Large intestine (tissue), 3 donors: ENCODE measurements around the gene CBFA2T3. TPM values are rescaled to one million over a fixed set of nuclear protein-coding genes. Genes with fewer than 3 reads are reported as not detected.

Experiments
- DNase-seq, 2 donors: peaks; one replicate each; pipeline versions ENCODE4 v3.0.0 to v3.0.0-alpha.2; 2013
- H3K27ac ChIP-seq: one replicate; pipeline ENCODE4 v1.5.1; 2013; ENCODE audit warnings: low read length
- H3K27me3 ChIP-seq: 2 replicates; pipeline ENCODE4 v1.6.1; 2013; ENCODE audit warnings: low read length; ENCODE audit not compliant: control insufficient read depth, insufficient read depth
- H3K36me3 ChIP-seq: 2 replicates; pipeline ENCODE4 v1.6.1; 2013; ENCODE audit warnings: low read length; ENCODE audit not compliant: control insufficient read depth, insufficient read depth
- H3K4me1 ChIP-seq: one replicate; pipeline ENCODE4 v1.6.1; 2013; ENCODE audit warnings: low read length; ENCODE audit not compliant: control insufficient read depth, insufficient read depth
- H3K4me3 ChIP-seq: one replicate; pipeline ENCODE4 v1.5.1; 2013; ENCODE audit warnings: low read length
- H3K9me3 ChIP-seq: one replicate; pipeline ENCODE4 v1.6.1; 2013; ENCODE audit warnings: mild to moderate bottlenecking, low read depth, low read length, moderate library complexity; ENCODE audit not compliant: control insufficient read depth
- WGBS: methylation state at CpG from one replicate; pipeline ENCODE4 v1.1.5; 2013; ENCODE audit warnings: low lambda C conversion rate; ENCODE audit not compliant: insufficient coverage; 5-methylcytosine and 5-hydroxymethylcytosine counted together
- polyA plus RNA-seq: library from polyadenylated mRNA; unstranded; fragments of 120-200 nt; gene quantifications from one replicate; pipeline ENCODE4 v1.2.1, GENCODE V29; 2013

CBFA2T3 gene
- polyA plus RNA-seq, 1 donor: 7.4 TPM

- peak; percentile 46 to 61 for DNase-seq
- no peak overlapping the region for H3K4me3 ChIP-seq
- peaks cover 37% of the 10 kb centered on the region for H3K27me3 ChIP-seq
- WGBS: no CpG with 5 or more reads among the region's 19 CpGs
- peak overlapping the region; percentile 12 for H3K27ac ChIP-seq
- peaks cover 12% of the 10 kb centered on the region for H3K9me3 ChIP-seq
- H3K4me1 ChIP-seq: peaks cover 16% of the 10 kb centered on the region
- H3K36me3 ChIP-seq: no peaks in the 10 kb centered on the region
Observed at GRCh38 chr16:88936008-88936555, 40.9 kb downstream of the CBFA2T3 start.

DNA sequence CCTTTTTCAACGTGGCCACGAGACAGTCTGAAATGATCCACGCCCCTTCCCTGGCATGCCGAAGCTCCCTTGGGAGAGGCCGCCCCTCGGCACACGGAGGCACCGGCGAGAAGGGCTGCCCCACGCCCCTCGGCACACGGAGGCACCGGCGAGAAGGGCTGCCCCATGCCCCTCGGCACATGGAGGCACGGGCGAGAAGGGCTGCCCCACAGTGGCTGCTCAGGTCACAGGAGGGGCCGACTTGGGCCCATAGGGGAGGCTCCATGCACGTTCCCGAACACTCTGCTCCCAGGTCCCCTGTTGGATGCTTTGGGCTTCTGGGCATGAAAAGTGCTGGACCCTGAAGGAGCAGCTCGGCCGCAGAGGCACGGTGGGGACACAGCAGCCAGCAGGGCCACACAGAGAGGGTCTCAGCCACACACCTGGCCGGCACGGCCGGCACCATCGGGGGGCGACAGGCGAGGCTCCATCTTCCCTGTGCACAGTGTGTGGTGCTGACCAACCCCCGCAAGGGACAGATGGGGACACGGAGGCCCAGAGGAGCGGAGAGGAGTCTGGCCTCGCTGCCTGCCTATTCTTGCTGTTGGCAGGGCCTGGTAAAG lies 42.8 kb downstream of the CBFA2T3 start:
- no CpG with 5 or more reads among the region's 33 CpGs for WGBS
- Histone ChIP-seq H3K4me1 (peaks cover 16% of the 10 kb centered on the region), H3K4me3 (no peak overlapping the region), H3K27ac (no peak overlapping the region), H3K27me3 (peaks cover 22% of the 10 kb centered on the region), H3K9me3 (no peaks in the 10 kb centered on the region), H3K36me3 (no peaks in the 10 kb centered on the region)
- no peak for DNase-seq

DNA sequence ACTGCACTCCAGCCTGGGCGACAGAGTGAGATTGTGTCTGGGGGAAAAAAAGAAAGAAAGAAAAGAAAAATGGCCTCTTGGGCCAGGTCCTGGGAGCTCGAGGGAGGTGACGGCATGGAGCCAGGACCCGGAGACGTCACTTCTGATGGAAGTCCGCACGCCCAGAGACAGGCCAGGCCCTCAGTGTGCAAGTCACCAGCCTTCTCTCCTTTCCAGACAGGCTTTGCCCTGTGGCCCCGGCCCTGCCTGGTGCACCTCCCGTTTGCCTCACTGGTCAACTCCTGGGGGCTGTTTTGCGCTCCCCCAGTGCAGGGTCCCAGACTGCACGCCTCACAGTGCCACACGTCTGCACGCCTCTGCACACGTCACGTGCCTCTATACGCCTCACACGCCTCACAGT lies 44.1 kb downstream of the CBFA2T3 start:
- Histone ChIP-seq H3K4me1 (peaks cover 16% of the 10 kb centered on the region), H3K27ac (no peak overlapping the region), H3K9me3 (no peaks in the 10 kb centered on the region), H3K4me3 (no peak overlapping the region), H3K27me3 (peaks cover 19% of the 10 kb centered on the region), H3K36me3 (no peaks in the 10 kb centered on the region)
- no peak for DNase-seq
- WGBS: no CpG with 5 or more reads among the region's 17 CpGs

- Histone ChIP-seq H3K36me3 (no peaks in the 10 kb centered on the region), H3K27me3 (peaks cover 14% of the 10 kb centered on the region), H3K27ac (no peak overlapping the region), H3K9me3 (no peaks in the 10 kb centered on the region), H3K4me1 (peaks cover 10% of the 10 kb centered on the region), H3K4me3 (no peak overlapping the region)
- no CpG with 5 or more reads among the region's 21 CpGs for WGBS
- DNase-seq: no peak
Observed at GRCh38 chr16:88931936-88932335, 45.1 kb downstream of the CBFA2T3 start.

GRCh38 chr16:88931373-88931900 lies 45.6 kb downstream of the CBFA2T3 start:
- H3K4me3 ChIP-seq: no peak overlapping the region
- DNase-seq: no peak
- H3K27ac ChIP-seq: no peak overlapping the region
- no peaks in the 10 kb centered on the region for H3K9me3 ChIP-seq
- peaks cover 10% of the 10 kb centered on the region for H3K4me1 ChIP-seq
- WGBS: no CpG with 5 or more reads among the region's 20 CpGs
- H3K27me3 ChIP-seq: peaks cover 9% of the 10 kb centered on the region
- H3K36me3 ChIP-seq: no peaks in the 10 kb centered on the region

DNA sequence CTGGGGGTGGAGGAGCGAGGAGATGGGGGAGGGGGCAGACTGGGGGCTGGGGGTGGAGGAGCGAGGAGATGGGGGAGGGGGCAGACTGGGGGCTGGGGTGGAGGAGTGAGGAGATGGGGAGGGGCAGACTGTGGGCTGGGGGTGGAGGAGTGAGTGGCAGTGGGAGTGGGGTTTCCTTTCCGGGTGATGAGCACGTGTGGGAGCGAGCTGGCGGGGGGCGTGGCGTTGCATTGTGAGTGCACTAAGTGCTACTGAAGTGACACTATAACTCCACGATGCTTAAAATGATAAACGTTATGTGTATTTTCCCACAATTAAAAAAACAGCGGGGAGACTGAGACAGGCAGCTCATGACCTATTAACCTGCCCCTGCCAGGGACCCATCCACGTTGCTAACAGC lies 46.3 kb downstream of the CBFA2T3 start:
- Histone ChIP-seq H3K27ac (no peak overlapping the region), H3K27me3 (peaks cover 8% of the 10 kb centered on the region), H3K36me3 (no peaks in the 10 kb centered on the region), H3K4me3 (no peak overlapping the region), H3K9me3 (no peaks in the 10 kb centered on the region), H3K4me1 (peaks cover 4% of the 10 kb centered on the region)
- no CpG with 5 or more reads among the region's 12 CpGs for WGBS
- no peak for DNase-seq

DNA sequence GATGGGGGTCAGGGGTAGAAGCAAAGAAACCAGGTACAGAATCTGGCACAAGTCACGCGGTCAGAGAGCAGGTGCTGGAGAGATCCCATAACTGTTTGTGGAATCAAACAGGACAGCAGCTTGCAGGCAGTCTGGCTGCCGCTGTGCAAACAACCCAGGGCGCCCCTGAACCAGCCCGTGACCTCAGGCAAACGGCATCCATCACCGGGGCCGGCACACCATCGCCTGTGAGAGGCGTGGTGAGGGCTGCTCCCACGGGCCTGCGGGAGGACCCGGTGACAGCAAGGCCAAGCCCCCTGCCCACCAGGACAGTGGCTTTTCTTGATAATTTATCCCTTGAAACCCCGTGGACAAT lies 47.9 kb downstream of the CBFA2T3 start:
- DNase-seq: peak in 1 of 2 donors; percentile 38
- no peaks in the 10 kb centered on the region for H3K4me1 ChIP-seq
- WGBS: no CpG with 5 or more reads among the region's 14 CpGs
- no peak overlapping the region for H3K27ac ChIP-seq
- H3K4me3 ChIP-seq: no peak overlapping the region
- no peaks in the 10 kb centered on the region for H3K9me3 ChIP-seq
- peaks cover 8% of the 10 kb centered on the region for H3K27me3 ChIP-seq
- H3K36me3 ChIP-seq: no peaks in the 10 kb centered on the region

- Histone ChIP-seq H3K27ac (peak overlapping the region; percentile 23), H3K9me3 (no peaks in the 10 kb centered on the region), H3K4me3 (no peak overlapping the region), H3K36me3 (no peaks in the 10 kb centered on the region), H3K27me3 (peaks cover 8% of the 10 kb centered on the region), H3K4me1 (no peaks in the 10 kb centered on the region)
- no CpG with 5 or more reads among the region's 31 CpGs for WGBS
- DNase-seq: peak in 1 of 2 donors; percentile 42
Observed at GRCh38 chr16:88928405-88929090, 48.5 kb downstream of the CBFA2T3 start.

DNA sequence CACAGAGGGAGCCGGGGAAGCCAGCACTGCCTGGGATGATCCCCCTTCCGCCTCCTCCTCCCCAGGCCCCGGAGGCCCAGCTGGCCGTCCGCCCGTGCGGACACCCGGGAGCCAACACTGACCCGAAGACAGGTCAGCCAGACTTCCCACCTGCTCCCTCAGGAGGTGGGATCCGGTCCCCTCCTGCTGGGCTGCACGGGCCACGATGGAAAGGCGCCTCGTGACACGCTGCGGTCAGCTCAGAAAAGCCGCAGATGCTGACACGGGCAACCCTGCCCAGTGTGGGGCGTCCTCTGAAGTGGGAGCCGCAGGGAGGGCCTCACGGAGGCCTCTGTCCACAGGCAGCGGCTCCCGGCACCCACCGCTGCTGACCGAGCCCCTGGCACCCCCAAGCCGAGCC lies 49.3 kb downstream of the CBFA2T3 start:
- H3K27me3 ChIP-seq: peaks cover 8% of the 10 kb centered on the region
- no peaks in the 10 kb centered on the region for H3K9me3 ChIP-seq
- no CpG with 5 or more reads among the region's 26 CpGs for WGBS
- no peak for DNase-seq
- no peak overlapping the region for H3K27ac ChIP-seq
- no peaks in the 10 kb centered on the region for H3K36me3 ChIP-seq
- no peak overlapping the region for H3K4me3 ChIP-seq
- H3K4me1 ChIP-seq: no peaks in the 10 kb centered on the region

- DNase-seq: no peak
- H3K4me3 ChIP-seq: no peak overlapping the region
- peaks cover 8% of the 10 kb centered on the region for H3K27me3 ChIP-seq
- H3K36me3 ChIP-seq: no peaks in the 10 kb centered on the region
- H3K4me1 ChIP-seq: no peaks in the 10 kb centered on the region
- H3K9me3 ChIP-seq: no peaks in the 10 kb centered on the region
- no CpG with 5 or more reads among the region's 21 CpGs for WGBS
- no peak overlapping the region for H3K27ac ChIP-seq
Observed at GRCh38 chr16:88927010-88927409, 50.0 kb downstream of the CBFA2T3 start.
